ENCODE results near the gene GRAMD1B.
"Not testable (repeated sequence)": the region's sequence is repeated elsewhere in the genome, so short reads cannot be mapped to it uniquely, and the experiment has no call there.

The GRAMD1B gene

DNA sequence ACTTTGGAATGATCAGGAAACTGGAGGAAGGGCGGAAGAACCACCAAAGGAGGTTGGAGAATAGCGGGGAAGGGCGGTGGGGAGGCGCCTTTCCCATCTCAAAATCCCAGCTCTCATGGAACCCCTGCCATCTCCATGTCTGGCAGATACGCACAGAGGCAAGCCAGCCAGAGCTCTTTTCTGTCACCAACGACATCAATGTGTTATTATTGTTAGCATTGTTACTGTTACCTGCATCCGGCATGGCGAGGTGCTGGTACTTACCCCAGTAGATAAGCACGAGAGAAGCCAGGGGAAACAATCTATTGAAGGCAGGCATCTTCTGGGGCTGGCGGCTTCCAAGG lies 223.4 kb downstream of the GRAMD1B start:
- FAIRE-seq, result no peak

DNA sequence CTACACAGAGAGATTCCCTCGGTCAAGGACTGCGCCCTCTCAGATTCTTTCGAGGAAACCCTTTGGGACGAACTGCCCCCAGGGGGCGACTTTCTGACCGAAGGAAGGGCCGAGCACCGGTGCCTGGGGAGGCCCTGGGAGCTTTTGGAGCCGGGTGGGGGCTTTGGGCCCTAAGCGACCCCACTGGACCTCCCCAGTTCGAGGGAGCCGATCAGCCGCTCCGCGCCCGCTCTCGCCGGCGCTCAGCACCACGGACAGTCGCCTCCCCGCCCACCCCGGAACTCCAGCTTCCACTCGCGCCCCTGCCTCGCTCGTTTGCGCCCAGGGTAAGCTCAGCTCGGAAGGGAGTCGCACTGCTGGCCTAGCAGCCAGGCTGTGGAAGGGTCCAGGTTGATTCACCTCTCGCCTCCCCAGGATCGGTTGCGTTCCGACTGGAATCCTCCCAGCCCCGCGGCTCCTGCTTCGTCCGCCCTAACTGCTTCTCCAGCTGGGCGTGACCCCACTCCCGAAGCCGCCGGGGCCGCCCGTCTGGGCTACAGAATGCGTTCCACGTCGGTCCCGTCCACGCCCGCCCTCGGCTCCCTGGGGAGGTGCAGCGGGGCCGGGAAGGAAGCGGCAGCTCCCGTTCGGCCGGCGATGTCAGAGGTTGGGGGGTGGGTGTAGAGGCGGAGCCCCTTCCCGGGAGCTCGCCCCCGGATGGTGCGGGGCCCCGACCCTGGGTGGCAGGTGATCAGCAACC lies 223.9 kb downstream of the GRAMD1B start:
- FAIRE-seq, result no peak

DNA sequence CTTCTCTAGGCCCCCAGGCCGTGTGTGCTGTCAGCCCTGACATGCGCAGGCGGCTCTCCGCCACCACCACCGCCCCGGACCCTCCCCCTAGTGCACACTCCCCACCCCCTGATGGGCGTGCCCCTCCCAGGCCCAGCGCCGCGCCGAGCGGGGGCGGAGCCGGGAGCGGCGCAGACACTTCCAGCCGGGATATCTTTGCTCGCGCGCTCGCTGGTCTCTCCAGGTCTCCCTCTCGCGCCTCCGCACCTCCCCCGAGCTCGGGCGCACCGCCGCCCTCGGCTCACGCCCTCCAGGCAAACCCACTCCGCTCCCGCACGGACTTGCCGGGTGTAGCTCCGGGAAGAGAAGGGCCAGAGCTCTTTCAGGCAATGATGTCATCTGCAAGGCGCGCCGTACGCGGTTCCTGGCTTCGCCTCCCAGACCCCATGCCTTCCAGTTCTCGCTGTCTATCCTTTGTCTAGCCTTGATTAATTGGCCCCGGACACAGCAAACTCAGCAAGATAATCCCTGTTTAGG lies 224.6 kb downstream of the GRAMD1B start, which contains the start of gene SCN3B:
SCN3B (minus strand) TSS at position 59 of the 516 bp plus-strand sequence. CDS start 823 bp downstream, outside the sequence.
- FAIRE-seq, result no peak

DNA sequence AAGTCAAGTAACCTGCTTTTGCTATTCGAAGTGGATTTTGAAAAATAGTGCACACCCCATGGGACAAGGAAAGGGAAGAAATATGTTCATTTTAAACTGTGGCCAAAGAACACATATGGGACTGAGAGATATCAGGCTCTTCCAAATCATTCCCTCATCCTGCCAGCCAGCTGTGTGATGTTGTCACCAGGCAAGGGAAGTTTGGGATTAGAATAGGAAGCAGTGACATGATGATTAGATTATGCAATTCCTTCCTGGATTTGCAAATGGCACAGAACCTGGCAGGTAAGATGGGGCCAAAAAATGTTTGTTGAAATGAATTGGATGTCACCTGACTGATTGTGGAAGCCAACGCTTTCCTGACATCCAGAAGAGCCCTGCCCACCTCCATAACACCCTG lies 229.2 kb downstream of the GRAMD1B start:
- FAIRE-seq, result no peak

DNA sequence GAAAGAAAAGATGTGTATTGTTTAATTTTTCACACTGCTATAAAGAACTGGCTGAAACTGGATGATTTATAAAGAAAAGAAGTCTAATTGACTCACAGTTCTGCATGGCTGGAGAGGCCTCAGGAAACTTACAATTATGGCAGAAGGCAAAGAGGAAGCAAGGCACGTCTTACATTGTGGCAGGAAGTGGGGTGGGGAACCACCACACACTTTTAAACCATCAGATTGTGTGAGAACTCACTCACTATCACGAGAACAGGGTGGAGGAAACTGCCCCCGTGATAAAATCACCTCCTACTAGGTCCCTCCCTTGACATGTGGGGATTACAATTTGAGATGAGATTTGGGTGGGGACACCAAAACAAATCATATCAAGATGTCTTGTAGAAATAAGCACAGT lies 229.9 kb downstream of the GRAMD1B start:
- FAIRE-seq, result not testable (repeated sequence)

DNA sequence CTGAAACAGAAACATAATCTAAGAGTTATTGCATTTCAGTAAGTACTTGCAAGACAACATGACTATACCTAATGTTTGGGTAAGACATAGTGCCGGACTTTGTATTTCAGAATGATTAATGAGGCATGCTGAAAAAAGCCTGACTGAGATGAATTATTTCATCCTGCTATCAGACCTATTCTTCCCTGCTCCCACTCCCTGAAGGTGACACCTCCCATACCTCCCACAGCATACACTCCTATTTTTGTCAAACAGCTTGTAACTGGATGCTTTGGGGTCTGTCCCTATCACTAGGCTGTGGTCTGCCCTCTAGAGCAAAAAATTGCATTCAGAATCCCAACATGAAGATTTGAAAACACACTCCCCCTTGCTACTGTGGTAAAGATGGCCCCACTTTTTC lies 235.2 kb downstream of the GRAMD1B start:
- FAIRE-seq, result no peak

DNA sequence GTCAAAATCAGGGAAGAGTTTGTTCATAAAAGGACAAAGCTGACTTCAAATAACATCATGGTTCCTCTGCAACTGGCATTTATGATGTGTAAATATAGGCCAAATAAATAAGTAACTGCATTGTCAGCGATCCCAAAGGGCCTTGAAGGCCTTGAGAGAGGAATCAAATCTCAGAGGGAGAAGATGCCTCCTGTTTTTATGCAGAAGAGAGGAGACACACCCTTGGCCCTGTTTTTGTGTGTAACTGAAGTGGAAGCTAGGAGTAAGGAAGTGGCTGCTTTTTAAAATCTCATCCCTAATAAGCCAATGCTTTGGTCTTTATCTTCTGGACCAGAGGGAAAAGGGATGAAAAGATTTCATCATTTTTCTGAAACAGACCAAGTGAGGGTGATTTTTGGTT lies 240.0 kb downstream of the GRAMD1B start:
- FAIRE-seq, result no peak

DNA sequence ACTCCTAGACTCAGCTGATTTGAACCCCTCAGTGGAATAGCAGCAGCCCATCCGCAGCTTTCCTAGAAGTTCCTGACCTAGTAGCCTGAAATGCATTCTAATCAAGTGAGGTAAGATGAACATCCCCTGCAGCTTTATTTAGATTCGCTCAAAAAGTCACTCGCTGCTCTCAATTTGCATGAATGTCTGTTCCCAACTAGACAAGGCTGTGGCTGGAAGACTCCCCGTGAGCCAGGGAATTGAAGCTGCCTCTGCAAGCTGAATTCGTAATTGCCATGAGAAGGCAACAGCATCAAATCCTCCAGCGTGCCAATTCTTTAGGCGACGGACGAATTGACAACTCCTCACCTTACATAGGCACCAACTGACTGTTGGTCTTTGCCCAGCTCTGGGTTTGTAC lies 241.5 kb downstream of the GRAMD1B start:
- FAIRE-seq, result no peak

DNA sequence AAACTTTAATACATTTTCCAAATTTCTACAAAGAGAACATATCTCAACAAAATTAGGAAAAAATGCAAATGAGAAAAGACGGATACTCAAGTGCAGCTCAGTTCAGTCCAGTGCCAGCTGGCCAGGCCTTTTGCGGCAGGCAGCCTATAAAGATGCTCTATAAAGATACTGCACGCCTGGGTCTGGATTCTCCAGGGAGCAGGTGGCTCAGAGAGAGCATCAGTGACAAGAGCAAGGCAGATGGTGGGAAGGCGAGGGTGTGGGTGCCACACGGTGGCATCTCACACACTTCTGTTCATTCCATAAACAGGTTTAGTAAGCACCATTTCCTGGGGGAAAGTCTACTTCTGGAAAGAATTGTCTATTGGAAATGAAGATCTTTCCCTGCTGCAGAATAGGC lies 242.5 kb downstream of the GRAMD1B start:
- no peak for FAIRE-seq

DNA sequence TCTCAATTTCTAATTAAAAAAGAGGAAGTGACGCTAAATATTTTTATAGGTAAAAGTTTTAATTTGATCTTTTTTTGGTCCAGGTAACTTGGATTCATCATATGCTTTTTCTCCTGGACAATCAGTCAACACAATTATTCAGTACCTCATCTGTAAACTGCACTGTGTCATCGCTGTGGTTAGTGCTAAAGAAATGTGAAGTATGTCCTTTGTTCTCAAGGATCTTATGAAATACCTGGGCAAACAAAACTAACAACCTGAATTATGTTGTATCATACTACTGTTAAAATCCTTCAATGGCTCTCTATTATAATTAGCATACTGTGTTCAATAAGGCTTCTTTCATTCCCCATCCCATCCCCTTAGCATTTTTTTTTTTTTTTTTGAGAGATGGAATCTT lies 244.2 kb downstream of the GRAMD1B start:
- FAIRE-seq, result no peak
